Upper lobe of left lung (tissue), 6 donors: ENCODE results near the gene KLLN. TPM values are rescaled to one million over a fixed set of nuclear protein-coding genes. Genes with fewer than 3 reads are reported as not detected.

Experiments used
- ATAC-seq, 2 donors: fragments of 200-7000 bp; cut with Tn5 transposase; one replicate each; pipeline ENCODE4 v1.9.1; 2022; ENCODE audit warnings: mild to moderate bottlenecking in 2 of 2, moderate library complexity in 2 of 2; ENCODE audit not compliant: low FRiP score in 2 of 2
- DNase-seq, 2 donors: peaks; one replicate each; pipeline ENCODE4 v3.0.0-alpha.2; 2019 to 2020
- H3K27ac ChIP-seq, 4 donors: fragments of 200-600 bp; sonication (generic); one replicate each; pipeline ENCODE4 v1.5.1; 2016 to 2019
- H3K27me3 ChIP-seq, 4 donors: fragments of 200-600 bp; sonication (generic); one replicate each; pipeline ENCODE4 v1.5.1; 2017 to 2019
- H3K36me3 ChIP-seq, 4 donors: fragments of 200-600 bp; sonication (generic); one replicate each; pipeline ENCODE4 v1.5.1; 2016 to 2019
- H3K4me1 ChIP-seq, 4 donors: fragments of 200-600 bp; sonication (generic); one replicate each; pipeline ENCODE4 v1.5.1; 2018 to 2019
- H3K4me3 ChIP-seq, 4 donors: fragments of 200-600 bp; sonication (generic); one replicate each; pipeline ENCODE4 v1.5.1; 2017 to 2019; ENCODE audit warnings: mild to moderate bottlenecking in 2 of 4, moderate library complexity in 1 of 4
- H3K9me3 ChIP-seq, 4 donors: fragments of 200-600 bp; sonication (generic); one replicate each; pipeline ENCODE4 v1.5.1; 2018 to 2019
- CTCF ChIP-seq, 6 experiments: fragments of 450-650 bp in 4 of 6; fragments of 200-600 bp in 2 of 6; sonication (generic) in 2 of 6; IDR thresholded peaks; one replicate each; pipeline ENCODE4 v1.5.1; 2016 to 2019; ENCODE audit warnings: antibody characterized with exemption in 6 of 6
- EP300 ChIP-seq, 4 donors: sonication (generic); formaldehyde crosslinking; IDR thresholded peaks; one replicate each; pipeline ENCODE4 v1.5.1; 2017; ENCODE audit warnings: antibody characterized with exemption in 4 of 4, control low read depth in 2 of 4
- POLR2A ChIP-seq, 4 donors: fragments of 450-650 bp; IDR thresholded peaks; one replicate each; pipeline ENCODE4 v1.5.1; 2016 to 2017; ENCODE audit warnings: antibody characterized with exemption in 4 of 4, mild to moderate bottlenecking in 2 of 4
- POLR2AphosphoS5 ChIP-seq, 2 donors: sonication (generic); formaldehyde crosslinking; IDR thresholded peaks; one replicate each; pipeline ENCODE4 v1.5.1; 2017; ENCODE audit warnings: antibody characterized with exemption in 2 of 2
- WGBS, 2 donors: methylation state at CpG; one replicate each; pipeline ENCODE4 v1.1.5; 2017 to 2018; 5-methylcytosine and 5-hydroxymethylcytosine counted together
- small RNA-seq, 4 donors: library from RNA; depleted of rRNA; stranded (forward); fragments of <200 nt; gene quantifications; one replicate each; pipeline ENCODE3, GENCODE V24; 2016
- total RNA-seq, 6 donors: library from RNA; depleted of rRNA in 4 of 6; stranded (reverse); fragments of >200 nt in 4 of 6; gene quantifications; one replicate each; pipeline versions ENCODE4 v1.1.0 to v1.2.1, GENCODE V29; 2016 to 2021
- donor health status: DM: no; HTN: no; CAD: no; lungs with moderate emphysema.
- donor health status: DM: no; HTN: yes; CAD: no; lungs with severe emphysema.

KLLN gene
- total RNA-seq, 6 donors from 2014 or later = 0.20 to 0.54 (median 0.44) TPM; not detected in 2

- TF ChIP-seq EP300 (IDR thresholded peaks at IDR 0.05) (no peak), POLR2A (IDR thresholded peaks at IDR 0.05) (peak in 3 of 4 donors; percentile 57 to 76 (median 62)), CTCF (IDR thresholded peaks at IDR 0.05) (peak in 2 of 6 experiments; percentile 26 to 35), POLR2AphosphoS5 (IDR thresholded peaks at IDR 0.05) (peak; percentile 76 to 84)
- Histone ChIP-seq H3K36me3 (peaks cover 0 to 6% (median 0%) of the 10 kb centered on the region in 4 donors), H3K4me1 (peaks cover 5 to 28% (median 22%) of the 10 kb centered on the region in 4 donors), H3K9me3 (no peaks in the 10 kb centered on the region), H3K27me3 (no peaks in the 10 kb centered on the region), H3K27ac (peak within 1 kb of the TSS; percentile 86 to 90 (median 90)), H3K4me3 (peak within 1 kb of the TSS; percentile 40 to 89 (median 67))
- WGBS, 2 donors = 0 to 1% methylated on average over 34 to 60 of the region's 60 CpGs
- peak; percentile 98 to 99 for ATAC-seq
- peak; percentile 91 to 96 for DNase-seq
These were observed 45.5 kb downstream of the KLLN start, which contains the start of gene ATAD1 for GRCh38 chr10:87817609-87818504. Gene ATAD1 (minus strand): TSS chr10:87818226. CDS start chr10:87814599, 3,627 bp downstream.

GRCh38 chr10:87816898-87817608 is 46.3 kb downstream of the KLLN start:
- DNase-seq = no peak
- Histone ChIP-seq H3K27ac (peak overlapping the region; percentile 86 to 90 (median 90)), H3K9me3 (no peaks in the 10 kb centered on the region), H3K4me1 (peaks cover 5 to 28% (median 22%) of the 10 kb centered on the region in 4 donors), H3K4me3 (peak overlapping the region; percentile 40 to 89 (median 67)), H3K27me3 (no peaks in the 10 kb centered on the region), H3K36me3 (peaks cover 0 to 12% (median 2%) of the 10 kb centered on the region in 4 donors)
- TF ChIP-seq EP300 (IDR thresholded peaks at IDR 0.05) (no peak), POLR2AphosphoS5 (IDR thresholded peaks at IDR 0.05) (no peak)
- WGBS, 2 donors = 21 to 25% methylated on average over 10 of the region's 10 CpGs
- no peak for ATAC-seq

GRCh38 chr10:87816163-87816897 is 47.0 kb downstream of the KLLN start:
- no peak for ATAC-seq
- Histone ChIP-seq H3K4me1 (peaks cover 5 to 28% (median 22%) of the 10 kb centered on the region in 4 donors), H3K27me3 (no peaks in the 10 kb centered on the region), H3K36me3 (peaks cover 0 to 18% (median 2%) of the 10 kb centered on the region in 4 donors), H3K9me3 (no peaks in the 10 kb centered on the region), H3K27ac (no peak overlapping the region), H3K4me3 (peak overlapping the region in 1 of 4 donors; percentile 75)
- TF ChIP-seq EP300 (IDR thresholded peaks at IDR 0.05) = no peak
- TF ChIP-seq CTCF (IDR thresholded peaks at IDR 0.05) = peak in 2 of 6 experiments; percentile 7 to 9
- no peak for DNase-seq
- 69 to 72% methylated on average over 9 of the region's 9 CpGs for WGBS, 2 donors

Small RNA genes lying within 50 kb of the gene (small RNA-seq; reads per million reads assigned to genes)
- 0 reads per million in 4 donors for gene RN7SL78P

Other genes with a start within 250 kb of the KLLN start
- 100 to 1,000 TPM in 5 of 6 donors, 10 to 100 TPM in 1; 48.2 to 217 (median 159) TPM for gene PAPSS2, start 203.7 kb downstream of the KLLN start, total RNA-seq
- gene ATAD1, start 45.3 kb downstream of the KLLN start, total RNA-seq = 10 to 100 TPM in 5 of 6 donors, 1 to 10 TPM in 1; 6.3 to 66.9 (median 36.2) TPM
- gene PTEN, start 92 bp upstream of the KLLN start, total RNA-seq = 100 to 1,000 TPM in 3 of 6 donors, 10 to 100 TPM in 3; 63.3 to 177 (median 99.0) TPM